GM06990 (cell line): ENCODE measurements around the gene TMEM35B.

Experiments
- DNase-seq: peaks from one replicate; pipeline ENCODE4 v3.0.0-alpha.2; 2011; ENCODE audit not compliant: insufficient read length; ENCODE audit errors: extremely low read depth
- H3K27me3 ChIP-seq: replicated peaks from 2 replicates; pipeline ENCODE4 v1.6.0; 2011; ENCODE audit warnings: low read length; ENCODE audit not compliant: control insufficient read depth, insufficient read depth
- H3K36me3 ChIP-seq: 2 replicates; pipeline ENCODE4 v1.5.1; 2011; ENCODE audit warnings: low read length; ENCODE audit not compliant: control insufficient read depth, insufficient read depth
- H3K4me3 ChIP-seq: replicated peaks from 2 replicates; pipeline ENCODE4 v1.5.1; 2011; ENCODE audit warnings: low read depth, mild to moderate bottlenecking, control low read depth, low read length
- TF ChIP-seq, protein P1 (sequence below): IDR thresholded peaks from 2 replicates; pipeline ENCODE4 v1.5.1; 2011; ENCODE audit warnings: low read length, control low read depth, mild to moderate bottlenecking, inconsistent platforms; ENCODE audit not compliant: insufficient read depth, poor library complexity, severe bottlenecking

Gene TMEM35B

DNA sequence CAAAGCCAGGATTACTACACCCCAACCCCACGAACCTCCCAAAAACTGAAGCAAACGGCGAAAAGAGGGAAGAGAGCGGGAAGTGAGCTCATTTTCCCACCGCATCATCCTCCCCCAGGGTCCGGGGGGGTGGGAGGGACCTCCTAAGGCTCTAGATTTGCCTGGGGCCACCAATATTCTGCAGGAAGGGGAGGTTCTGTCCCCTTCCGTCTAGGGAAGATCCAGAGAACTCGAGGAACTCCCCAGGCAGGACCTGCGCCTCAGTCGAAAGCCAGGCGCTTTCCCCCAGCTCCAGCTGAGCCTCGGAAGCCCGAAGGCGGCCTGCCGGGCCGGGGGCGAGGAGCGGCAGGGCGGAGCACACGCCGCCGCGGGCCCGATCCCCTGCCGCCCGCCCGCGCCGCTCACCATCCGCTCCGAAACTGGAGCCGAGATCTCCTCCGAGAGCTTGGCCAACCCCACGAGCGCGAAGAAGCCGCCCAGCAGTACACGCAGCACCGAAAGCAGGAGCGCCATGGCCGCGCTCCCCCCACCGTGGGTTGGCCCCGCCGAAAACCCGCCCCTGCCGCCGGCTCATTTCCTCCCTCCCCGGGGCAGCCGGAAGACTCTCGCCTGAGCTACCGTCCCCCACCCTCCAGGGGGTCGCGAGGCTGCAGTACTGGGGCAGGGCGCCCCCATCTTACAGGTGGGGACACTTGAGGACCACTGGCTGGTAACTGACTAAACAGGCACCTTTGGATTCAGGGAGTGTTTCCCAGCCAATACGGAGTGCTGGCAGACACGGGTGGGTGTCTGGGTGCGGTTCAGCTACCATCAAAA is at the start of gene TMEM35B:
TSS of gene TMEM35B (minus strand) at position 555 of the 816 bp plus-strand sequence. CDS start at position 513, 42 bp downstream.
- peak; percentile 85 for DNase-seq
- Histone ChIP-seq H3K4me3 (peak within 1 kb of the TSS; percentile 90), H3K36me3 (peaks cover 4% of the 10 kb centered on the region), H3K27me3 (no peaks in the 10 kb centered on the region)
- TF ChIP-seq, protein P1, sequence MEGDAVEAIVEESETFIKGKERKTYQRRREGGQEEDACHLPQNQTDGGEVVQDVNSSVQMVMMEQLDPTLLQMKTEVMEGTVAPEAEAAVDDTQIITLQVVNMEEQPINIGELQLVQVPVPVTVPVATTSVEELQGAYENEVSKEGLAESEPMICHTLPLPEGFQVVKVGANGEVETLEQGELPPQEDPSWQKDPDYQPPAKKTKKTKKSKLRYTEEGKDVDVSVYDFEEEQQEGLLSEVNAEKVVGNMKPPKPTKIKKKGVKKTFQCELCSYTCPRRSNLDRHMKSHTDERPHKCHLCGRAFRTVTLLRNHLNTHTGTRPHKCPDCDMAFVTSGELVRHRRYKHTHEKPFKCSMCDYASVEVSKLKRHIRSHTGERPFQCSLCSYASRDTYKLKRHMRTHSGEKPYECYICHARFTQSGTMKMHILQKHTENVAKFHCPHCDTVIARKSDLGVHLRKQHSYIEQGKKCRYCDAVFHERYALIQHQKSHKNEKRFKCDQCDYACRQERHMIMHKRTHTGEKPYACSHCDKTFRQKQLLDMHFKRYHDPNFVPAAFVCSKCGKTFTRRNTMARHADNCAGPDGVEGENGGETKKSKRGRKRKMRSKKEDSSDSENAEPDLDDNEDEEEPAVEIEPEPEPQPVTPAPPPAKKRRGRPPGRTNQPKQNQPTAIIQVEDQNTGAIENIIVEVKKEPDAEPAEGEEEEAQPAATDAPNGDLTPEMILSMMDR = peak; percentile 16

DNA sequence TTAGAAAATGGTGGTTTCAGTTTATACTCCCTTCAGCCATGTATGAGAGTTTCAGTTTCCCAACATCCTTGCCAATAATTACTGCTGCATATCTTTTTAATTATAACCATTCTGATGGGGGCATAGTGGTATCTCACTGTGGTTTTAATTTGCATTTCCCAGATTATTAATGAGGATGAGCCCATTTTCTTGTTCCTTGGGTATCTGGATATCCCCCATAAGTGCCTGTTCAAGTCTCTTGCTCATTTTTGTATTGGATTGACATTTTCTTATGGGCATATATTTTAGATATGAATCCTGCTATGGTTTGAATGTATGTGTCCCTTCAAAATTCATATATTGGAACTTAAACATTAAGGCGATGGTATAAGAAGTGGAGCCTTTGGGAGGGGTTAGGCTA is 48.2 kb upstream of the TMEM35B start:
- Histone ChIP-seq H3K36me3 (no peaks in the 10 kb centered on the region), H3K27me3 (no peaks in the 10 kb centered on the region), H3K4me3 (no peak overlapping the region)
- no peak for DNase-seq
- TF ChIP-seq, protein P1 = no peak

DNA sequence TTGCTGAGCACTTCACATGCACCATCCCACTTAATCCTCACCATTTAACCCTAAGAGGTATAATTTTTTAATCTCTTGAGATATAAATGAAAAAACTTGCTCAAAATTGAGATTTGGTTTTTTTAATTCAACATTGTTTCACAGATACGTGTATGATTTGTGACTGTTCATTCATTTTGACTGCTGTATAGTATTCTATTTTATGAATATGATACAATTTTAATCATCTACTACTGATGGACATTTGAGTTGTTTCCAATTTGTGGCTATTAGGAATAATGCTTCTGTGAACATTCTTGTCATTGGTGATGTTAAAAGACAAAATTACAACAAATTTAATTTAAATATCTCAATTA is 47.2 kb upstream of the TMEM35B start:
- H3K27me3 ChIP-seq = no peaks in the 10 kb centered on the region
- peaks cover 2% of the 10 kb centered on the region for H3K36me3 ChIP-seq
- no peak for DNase-seq
- H3K4me3 ChIP-seq = no peak overlapping the region
- TF ChIP-seq, protein P1 = no peak

DNA sequence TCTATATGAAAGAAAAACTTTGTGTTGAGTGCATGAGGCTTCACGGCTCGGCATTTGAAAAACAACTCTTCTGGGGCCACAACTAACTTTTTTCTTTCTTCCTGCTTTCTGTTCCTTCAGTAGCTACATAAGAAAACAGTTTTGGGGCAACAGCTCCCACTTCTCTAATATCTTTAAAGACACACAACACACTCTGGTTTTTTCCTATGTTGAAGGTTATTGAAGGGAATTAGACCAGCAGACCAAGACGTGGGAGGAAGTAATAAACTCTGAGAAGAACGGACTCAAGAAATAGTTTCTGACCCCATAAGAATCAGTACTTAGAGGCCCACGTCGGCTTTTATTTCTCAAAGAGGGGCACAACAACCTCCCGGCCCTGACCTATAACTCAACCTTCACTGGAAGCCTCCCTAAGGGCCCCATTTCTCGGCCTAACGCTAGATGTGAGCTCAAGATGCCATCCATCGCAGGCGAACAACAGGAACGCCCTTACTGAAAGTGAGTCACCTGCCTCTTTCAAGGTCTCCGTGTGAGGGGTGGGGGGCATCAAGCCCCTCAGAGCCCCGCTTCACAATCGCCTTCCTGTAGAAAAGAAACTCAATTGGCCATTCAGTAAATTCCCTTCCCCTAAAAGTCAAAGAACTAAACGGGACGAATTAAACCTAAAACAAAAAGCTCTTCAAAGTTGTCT is 45.8 kb upstream of the TMEM35B start:
- Histone ChIP-seq H3K36me3 (peaks cover 2% of the 10 kb centered on the region), H3K4me3 (peak overlapping the region; percentile 67), H3K27me3 (no peaks in the 10 kb centered on the region)
- TF ChIP-seq, protein P1 = no peak
- DNase-seq = peak; percentile 29

DNA sequence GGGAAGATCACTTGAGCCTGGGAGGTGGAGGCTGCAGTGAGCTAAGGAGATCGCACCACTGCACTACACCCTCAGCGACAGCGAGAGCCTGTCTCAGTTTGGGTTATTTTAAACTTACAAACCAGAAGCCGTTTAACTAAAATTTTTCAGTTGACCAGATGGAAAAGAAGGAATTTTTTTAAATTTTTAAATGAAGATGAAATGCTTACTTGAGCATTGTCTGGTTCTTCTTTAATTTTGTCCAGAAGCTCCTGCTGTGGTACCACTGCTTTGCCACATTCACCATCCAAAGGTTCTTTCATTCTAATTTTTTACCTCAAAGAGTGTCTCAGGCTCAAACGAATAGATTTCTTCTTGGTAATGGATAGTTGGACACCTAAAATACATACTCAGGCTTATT is 45.2 kb upstream of the TMEM35B start:
- no peak for DNase-seq
- H3K27me3 ChIP-seq = no peaks in the 10 kb centered on the region
- TF ChIP-seq, protein P1 = no peak
- peak overlapping the region; percentile 67 for H3K4me3 ChIP-seq
- peaks cover 2% of the 10 kb centered on the region for H3K36me3 ChIP-seq
